Ramos (cell line): ENCODE data around the gene SIK3.
"Not testable (repeated sequence)": the region's sequence is repeated elsewhere in the genome, so short reads cannot be mapped to it uniquely, and the experiment has no call there.

Experiments
- in situ Hi-C: fragments of 300-500 bp; cut with MboI; formaldehyde crosslinking; loops from one replicate; pipeline ENCODE4 v1.14.3; 2022; ENCODE audit warnings: low sequenced_read_pairs; ENCODE audit not compliant: unreplicated experiment

The SIK3 gene

GRCh38 chr11:116835042-116835772 is 263.0 kb downstream of the SIK3 start:
- in situ Hi-C loops, result no loop called here

- in situ Hi-C loops, result not testable (repeated sequence)
Measured at GRCh38 chr11:116834535-116835041, 263.6 kb downstream of the SIK3 start.

GRCh38 chr11:116833816-116834534 is 264.3 kb downstream of the SIK3 start:
- in situ Hi-C loops, result no loop called here

- in situ Hi-C loops, result no loop called here
Measured at GRCh38 chr11:116833491-116833815, 264.8 kb downstream of the SIK3 start.

GRCh38 chr11:116832350-116833290 is 265.6 kb downstream of the SIK3 start:
- in situ Hi-C loops, result no loop called here

GRCh38 chr11:116831790-116832349 is 266.4 kb downstream of the SIK3 start:
- in situ Hi-C loops, result no loop called here

GRCh38 chr11:116830184-116830912 is 267.9 kb downstream of the SIK3 start:
- in situ Hi-C loops, result no loop called here

GRCh38 chr11:116829525-116830183 is 268.6 kb downstream of the SIK3 start, which contains the start of gene APOC3:
Gene APOC3, plus strand, starts transcription at chr11:116829907. Its CDS starts 676 bp downstream, at chr11:116830583.
- in situ Hi-C loops, result no loop called here

- in situ Hi-C loops, result no loop called here
Measured at GRCh38 chr11:116828632-116829524, 269.4 kb downstream of the SIK3 start.

GRCh38 chr11:116827461-116827860 is 270.8 kb downstream of the SIK3 start:
- in situ Hi-C loops, result no loop called here

- in situ Hi-C loops, result no loop called here
Measured at GRCh38 chr11:116826751-116827431, 271.3 kb downstream of the SIK3 start.

- in situ Hi-C loops, result no loop called here
Measured at GRCh38 chr11:116825854-116826750, 272.1 kb downstream of the SIK3 start.

- in situ Hi-C loops, result no loop called here
Measured at GRCh38 chr11:116825434-116825833, 272.8 kb downstream of the SIK3 start.

GRCh38 chr11:116823031-116823843 is 275.0 kb downstream of the SIK3 start, which contains the start of gene APOA4:
Gene APOA4, minus strand, starts transcription at chr11:116823304. Its CDS starts 113 bp downstream, at chr11:116823191.
- in situ Hi-C loops, result no loop called here

GRCh38 chr11:116822575-116822974 is 275.7 kb downstream of the SIK3 start:
- in situ Hi-C loops, result no loop called here
